Adrenal gland (tissue), 12 donors: ENCODE data around the gene FHOD3. TPM values are rescaled to one million over a fixed set of nuclear protein-coding genes. Genes with fewer than 3 reads are reported as not detected.
A peak's percentile ranks its signal among the peaks of the same experiment; 100 is the strongest.

Source experiments
- DNase-seq, 7 donors: peaks; one replicate each; pipeline ENCODE4 v3.0.0-alpha.2; 2019 to 2020
- H3K27ac ChIP-seq, 5 donors: fragments of 200-600 bp; sonication (generic) in 4 of 5; 1 replicate in 3 of 5; 2 replicates in 2 of 5; pipeline versions ENCODE4 v1.5.1 to v1.8.0; 2016 to 2020; ENCODE audit warnings: mild to moderate bottlenecking in 1 of 5
- H3K27me3 ChIP-seq: fragments of 200-600 bp; 2 replicates; pipeline ENCODE4 v1.8.0; 2021
- H3K36me3 ChIP-seq, 2 donors: fragments of 200-600 bp; replicated peaks in 1 of 2; 1 replicate in 1 of 2; 2 replicates in 1 of 2; pipeline versions ENCODE4 v1.5.1 to v1.8.0; 2018 to 2022
- H3K4me1 ChIP-seq, 2 donors: fragments of 200-600 bp; replicated peaks in 1 of 2; 1 replicate in 1 of 2; 2 replicates in 1 of 2; pipeline versions ENCODE4 v1.5.1 to v1.8.0; 2018 to 2021
- H3K4me3 ChIP-seq, 4 donors: fragments of 200-600 bp; sonication (generic) in 3 of 4; one replicate each; pipeline ENCODE4 v1.5.1; 2016 to 2018
- H3K9me3 ChIP-seq, 3 donors: fragments of 200-600 bp; sonication (generic) in 1 of 3; replicated peaks in 1 of 3; 1 replicate in 2 of 3; 2 replicates in 1 of 3; pipeline versions ENCODE4 v1.5.1 to v1.8.0; 2016 to 2021
- CTCF ChIP-seq, 6 experiments: fragments of 450-650 bp in 4 of 6; fragments of 200-600 bp in 2 of 6; sonication (generic) in 1 of 6; IDR thresholded peaks; 1 replicate in 5 of 6; 2 replicates in 1 of 6; pipeline versions ENCODE4 v1.5.1 to v1.8.0; 2016 to 2021; ENCODE audit warnings: antibody characterized with exemption in 6 of 6, mild to moderate bottlenecking in 2 of 6, moderate library complexity in 1 of 6
- POLR2A ChIP-seq, 2 donors: fragments of 450-650 bp; IDR thresholded peaks; one replicate each; pipeline ENCODE4 v1.6.1; 2017; ENCODE audit warnings: antibody characterized with exemption in 2 of 2, mild to moderate bottlenecking in 2 of 2, moderate library complexity in 1 of 2
- WGBS, 4 donors: extraction: QIAGEN DNeasy Blood & Tissue Kit in 2 of 4; methylation state at CpG; one replicate each; pipeline versions ENCODE4 v1.1.5 to v1.1.7; 2013 to 2017; 5-methylcytosine and 5-hydroxymethylcytosine counted together
- intact Hi-C, 2 donors: fragments of 100-400 bp; cut with DNase I; formaldehyde crosslinking; loops; one replicate each; pipeline versions ENCODE4 v1.14.1 to v1.15.0; 2022 to 2023
- polyA plus RNA-seq, 3 donors: library from polyadenylated mRNA; stranded (reverse); fragments of 200-250 nt in 2 of 3; fragments of 350-450 nt in 1 of 3; fragmentation: Illumina TruSeq in 1 of 3; extraction: RNeasy Lipid Tissue Mini Kit (QIAGEN cat#74804) in 1 of 3; gene quantifications; one replicate each; pipeline ENCODE4 v1.2.3, GENCODE V29; 2013 to 2014
- total RNA-seq, 9 donors: library from RNA; depleted of rRNA in 4 of 9; stranded (reverse); fragments of >200 nt in 4 of 9; fragments of 120-200 nt in 1 of 9; fragmentation: NEBNext Ultra II Directional in 1 of 9; extraction: Animal tissue kit (Norgen Biotek cat#: 25700) in 1 of 9; gene quantifications; one replicate each; pipeline versions ENCODE4 v1.1.0 to v1.2.4, GENCODE V29; 2013 to 2023
- donor health status: healthy with polysubstance abuse.
- donor health status: Bipolar disorder and iron deficiency.
- donor health status: DM: yes; HTN: yes; CAD: no.
- donor health status: DM: no; HTN: no; CAD: no.
- donor health status: DM: no; HTN: no; CAD: no.
- donor health status: DM: yes; HTN: yes; CAD: no.

The FHOD3 gene
- total and polyA plus RNA-seq, 12 donors = 17.5 to 87.9 (median 48.5) TPM

GRCh38 chr18:36564841-36565240 is 267.3 kb downstream of the FHOD3 start:
- no peak for DNase-seq
- 20 to 40% (median 35%) methylated on average over 2 of the region's 2 CpGs for WGBS, 4 donors
- peaks cover 0 to 11% of the 10 kb centered on the region in 2 donors for H3K4me1 ChIP-seq
- H3K4me3 ChIP-seq = no peak overlapping the region
- H3K36me3 ChIP-seq = no peaks in the 10 kb centered on the region
- TF ChIP-seq CTCF (IDR thresholded peaks at IDR 0.05) = no peak
- TF ChIP-seq POLR2A (IDR thresholded peaks at IDR 0.05) = no peak
- no peak overlapping the region for H3K27ac ChIP-seq
- intact Hi-C loops = loop anchor here in 1 of 2 donors (10.0 kb wide), 1 partner anchor 100 kb away; no protein-coding TSS in a partner anchor
- H3K27me3 ChIP-seq = no peaks in the 10 kb centered on the region
- no peaks in the 10 kb centered on the region for H3K9me3 ChIP-seq

- Histone ChIP-seq H3K4me1 (peaks cover 0 to 11% of the 10 kb centered on the region in 2 donors), H3K27me3 (no peaks in the 10 kb centered on the region), H3K9me3 (no peaks in the 10 kb centered on the region), H3K27ac (no peak overlapping the region), H3K4me3 (no peak overlapping the region), H3K36me3 (no peaks in the 10 kb centered on the region)
- no peak for TF ChIP-seq CTCF (IDR thresholded peaks at IDR 0.05)
- no peak for TF ChIP-seq POLR2A (IDR thresholded peaks at IDR 0.05)
- intact Hi-C loops = loop anchor here in 1 of 2 donors (10.0 kb wide), 1 partner anchor 103 kb away; no protein-coding TSS in a partner anchor
- WGBS, 4 donors = 90 to 100% (median 98%) methylated on average over 1 of the region's 1 CpG
- no peak for DNase-seq
These were observed 270.3 kb downstream of the FHOD3 start for GRCh38 chr18:36567800-36568199.

- 70 to 84% (median 73%) methylated on average over 4 of the region's 4 CpGs for WGBS, 4 donors
- intact Hi-C loops = loop anchor here in 1 of 2 donors (10.0 kb wide), 1 partner anchor 104 kb away; no protein-coding TSS in a partner anchor
- Histone ChIP-seq H3K4me3 (no peak overlapping the region), H3K36me3 (no peaks in the 10 kb centered on the region), H3K27me3 (no peaks in the 10 kb centered on the region), H3K9me3 (no peaks in the 10 kb centered on the region), H3K27ac (no peak overlapping the region), H3K4me1 (peaks cover 0 to 11% of the 10 kb centered on the region in 2 donors)
- TF ChIP-seq POLR2A (IDR thresholded peaks at IDR 0.05) (no peak), CTCF (IDR thresholded peaks at IDR 0.05) (no peak)
- no peak for DNase-seq
These were observed 271.0 kb downstream of the FHOD3 start for GRCh38 chr18:36568487-36568886.

- Histone ChIP-seq H3K27ac (no peak overlapping the region), H3K4me1 (no peaks in the 10 kb centered on the region), H3K36me3 (no peaks in the 10 kb centered on the region), H3K27me3 (no peaks in the 10 kb centered on the region), H3K9me3 (no peaks in the 10 kb centered on the region), H3K4me3 (no peak overlapping the region)
- peak; percentile 52 to 87 (median 61) for DNase-seq
- TF ChIP-seq POLR2A (IDR thresholded peaks at IDR 0.05) = no peak
- peak in 5 of 6 experiments; percentile 42 to 62 (median 56) for TF ChIP-seq CTCF (IDR thresholded peaks at IDR 0.05)
- intact Hi-C loops = loop anchor here (5.0 kb wide), 1 partner anchor 275 kb away; the partner anchor contains the start of gene FHOD3 (in 2 of the 2)
- 19 to 33% (median 22%) methylated on average over 10 of the region's 10 CpGs for WGBS, 4 donors
These were observed 274.8 kb downstream of the FHOD3 start for GRCh38 chr18:36572135-36572856.
